Stomach smooth muscle (tissue), 2 donors: ENCODE measurements around the gene NUDT14.

ENCODE experiments used
- H3K27ac ChIP-seq: one replicate; pipeline ENCODE4 v1.7.0; 2013; ENCODE audit warnings: mild to moderate bottlenecking, low read length, inconsistent platforms
- H3K27me3 ChIP-seq, 2 donors: one replicate each; pipeline ENCODE4 v1.7.0; 2013; ENCODE audit warnings: low read length in 2 of 2; ENCODE audit not compliant: insufficient read depth in 2 of 2, control insufficient read depth in 1 of 2
- H3K36me3 ChIP-seq, 2 donors: one replicate each; pipeline ENCODE4 v1.7.0; 2013; ENCODE audit warnings: low read length in 2 of 2; ENCODE audit not compliant: control insufficient read depth in 2 of 2, insufficient read depth in 2 of 2
- H3K4me1 ChIP-seq: one replicate; pipeline ENCODE4 v1.7.0; 2013; ENCODE audit warnings: low read length; ENCODE audit not compliant: control insufficient read depth, insufficient read depth
- H3K4me3 ChIP-seq, 2 donors: one replicate each; pipeline ENCODE4 v1.7.0; 2013; ENCODE audit warnings: low read length in 2 of 2
- H3K9ac ChIP-seq, 2 donors: one replicate each; pipeline ENCODE4 v1.7.0; 2013; ENCODE audit warnings: low read length in 2 of 2, mild to moderate bottlenecking in 1 of 2
- H3K9me3 ChIP-seq, 2 donors: one replicate each; pipeline ENCODE4 v1.7.0; 2013; ENCODE audit warnings: low read length in 2 of 2; ENCODE audit not compliant: control insufficient read depth in 2 of 2
- donor health status: healthy.
- donor health status: Pancreatic carcinoma.

NUDT14 gene

GRCh38 chr14:105150368-105151083 is 30.6 kb downstream of the NUDT14 start:
- H3K36me3 ChIP-seq = no peaks in the 10 kb centered on the region
- H3K27ac ChIP-seq = no peak overlapping the region
- H3K4me1 ChIP-seq = peaks cover 2% of the 10 kb centered on the region
- H3K9me3 ChIP-seq = no peaks in the 10 kb centered on the region
- no peak overlapping the region for H3K9ac ChIP-seq
- no peaks in the 10 kb centered on the region for H3K27me3 ChIP-seq
- H3K4me3 ChIP-seq = no peak overlapping the region

GRCh38 chr14:105150026-105150367 is 31.1 kb downstream of the NUDT14 start:
- Histone ChIP-seq H3K36me3 (no peaks in the 10 kb centered on the region), H3K9ac (no peak overlapping the region), H3K27ac (no peak overlapping the region), H3K27me3 (no peaks in the 10 kb centered on the region), H3K4me3 (no peak overlapping the region), H3K4me1 (peaks cover 2% of the 10 kb centered on the region), H3K9me3 (no peaks in the 10 kb centered on the region)

GRCh38 chr14:105149146-105149781 is 31.8 kb downstream of the NUDT14 start:
- Histone ChIP-seq H3K9me3 (no peaks in the 10 kb centered on the region), H3K27me3 (no peaks in the 10 kb centered on the region), H3K4me3 (no peak overlapping the region), H3K36me3 (no peaks in the 10 kb centered on the region), H3K4me1 (peaks cover 2% of the 10 kb centered on the region), H3K27ac (no peak overlapping the region), H3K9ac (no peak overlapping the region)

GRCh38 chr14:105148604-105149145 is 32.4 kb downstream of the NUDT14 start:
- H3K9me3 ChIP-seq = no peaks in the 10 kb centered on the region
- no peak overlapping the region for H3K9ac ChIP-seq
- no peak overlapping the region for H3K4me3 ChIP-seq
- no peaks in the 10 kb centered on the region for H3K36me3 ChIP-seq
- no peaks in the 10 kb centered on the region for H3K27me3 ChIP-seq
- no peak overlapping the region for H3K27ac ChIP-seq
- H3K4me1 ChIP-seq = peaks cover 2% of the 10 kb centered on the region

GRCh38 chr14:105147671-105148603 is 33.2 kb downstream of the NUDT14 start:
- Histone ChIP-seq H3K9me3 (no peaks in the 10 kb centered on the region), H3K27ac (no peak overlapping the region), H3K9ac (no peak overlapping the region), H3K4me1 (no peaks in the 10 kb centered on the region), H3K27me3 (no peaks in the 10 kb centered on the region), H3K36me3 (no peaks in the 10 kb centered on the region), H3K4me3 (no peak overlapping the region)

- no peak overlapping the region for H3K27ac ChIP-seq
- no peaks in the 10 kb centered on the region for H3K27me3 ChIP-seq
- H3K9ac ChIP-seq = no peak overlapping the region
- no peaks in the 10 kb centered on the region for H3K9me3 ChIP-seq
- no peaks in the 10 kb centered on the region for H3K4me1 ChIP-seq
- no peak overlapping the region for H3K4me3 ChIP-seq
- H3K36me3 ChIP-seq = no peaks in the 10 kb centered on the region
Measured at GRCh38 chr14:105146976-105147635, 34.0 kb downstream of the NUDT14 start.

- no peaks in the 10 kb centered on the region for H3K27me3 ChIP-seq
- no peak overlapping the region for H3K4me3 ChIP-seq
- H3K9ac ChIP-seq = no peak overlapping the region
- no peaks in the 10 kb centered on the region for H3K36me3 ChIP-seq
- no peaks in the 10 kb centered on the region for H3K9me3 ChIP-seq
- H3K27ac ChIP-seq = no peak overlapping the region
- no peaks in the 10 kb centered on the region for H3K4me1 ChIP-seq
Measured at GRCh38 chr14:105146181-105146975, 34.7 kb downstream of the NUDT14 start.

- no peak overlapping the region for H3K27ac ChIP-seq
- H3K4me1 ChIP-seq = no peaks in the 10 kb centered on the region
- peaks cover 0 to 6% of the 10 kb centered on the region in 2 donors for H3K9me3 ChIP-seq
- H3K9ac ChIP-seq = no peak overlapping the region
- no peaks in the 10 kb centered on the region for H3K36me3 ChIP-seq
- no peaks in the 10 kb centered on the region for H3K27me3 ChIP-seq
- H3K4me3 ChIP-seq = no peak overlapping the region
Measured at GRCh38 chr14:105145381-105146180, 35.5 kb downstream of the NUDT14 start.

GRCh38 chr14:105144666-105145380 is 36.3 kb downstream of the NUDT14 start:
- Histone ChIP-seq H3K27ac (no peak overlapping the region), H3K9me3 (peaks cover 0 to 14% of the 10 kb centered on the region in 2 donors), H3K4me3 (no peak overlapping the region), H3K36me3 (no peaks in the 10 kb centered on the region), H3K4me1 (no peaks in the 10 kb centered on the region), H3K27me3 (no peaks in the 10 kb centered on the region), H3K9ac (no peak overlapping the region)
